ENCODE measurements around the gene C11orf86. TPM values are rescaled to one million over a fixed set of nuclear protein-coding genes. Genes with fewer than 3 reads are reported as not detected.
A peak's percentile ranks its signal among the peaks of the same experiment; 100 is the strongest.

Gene C11orf86
- total RNA-seq, 1 donor from 2014 or later = not detected

- H3K4me3 ChIP-seq (ENCODE audit: low read depth, low read length) = no peak overlapping the region
- TF ChIP-seq, protein P1, sequence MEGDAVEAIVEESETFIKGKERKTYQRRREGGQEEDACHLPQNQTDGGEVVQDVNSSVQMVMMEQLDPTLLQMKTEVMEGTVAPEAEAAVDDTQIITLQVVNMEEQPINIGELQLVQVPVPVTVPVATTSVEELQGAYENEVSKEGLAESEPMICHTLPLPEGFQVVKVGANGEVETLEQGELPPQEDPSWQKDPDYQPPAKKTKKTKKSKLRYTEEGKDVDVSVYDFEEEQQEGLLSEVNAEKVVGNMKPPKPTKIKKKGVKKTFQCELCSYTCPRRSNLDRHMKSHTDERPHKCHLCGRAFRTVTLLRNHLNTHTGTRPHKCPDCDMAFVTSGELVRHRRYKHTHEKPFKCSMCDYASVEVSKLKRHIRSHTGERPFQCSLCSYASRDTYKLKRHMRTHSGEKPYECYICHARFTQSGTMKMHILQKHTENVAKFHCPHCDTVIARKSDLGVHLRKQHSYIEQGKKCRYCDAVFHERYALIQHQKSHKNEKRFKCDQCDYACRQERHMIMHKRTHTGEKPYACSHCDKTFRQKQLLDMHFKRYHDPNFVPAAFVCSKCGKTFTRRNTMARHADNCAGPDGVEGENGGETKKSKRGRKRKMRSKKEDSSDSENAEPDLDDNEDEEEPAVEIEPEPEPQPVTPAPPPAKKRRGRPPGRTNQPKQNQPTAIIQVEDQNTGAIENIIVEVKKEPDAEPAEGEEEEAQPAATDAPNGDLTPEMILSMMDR (conservative IDR thresholded peaks at IDR 0.05; ENCODE audit: low read depth, low read length) = no peak
Observed at GRCh38 chr11:67014343-67014742, 39.2 kb downstream of the C11orf86 start.

GRCh38 chr11:67015048-67015447 is 39.9 kb downstream of the C11orf86 start:
- TF ChIP-seq, protein P1 (conservative IDR thresholded peaks at IDR 0.05; ENCODE audit: low read depth, low read length) = no peak

More at GRCh38 chr11:67014343-67014742, 39.2 kb downstream of the C11orf86 start:
- no peak for DNase-seq (ENCODE audit: low read depth)

DNA sequence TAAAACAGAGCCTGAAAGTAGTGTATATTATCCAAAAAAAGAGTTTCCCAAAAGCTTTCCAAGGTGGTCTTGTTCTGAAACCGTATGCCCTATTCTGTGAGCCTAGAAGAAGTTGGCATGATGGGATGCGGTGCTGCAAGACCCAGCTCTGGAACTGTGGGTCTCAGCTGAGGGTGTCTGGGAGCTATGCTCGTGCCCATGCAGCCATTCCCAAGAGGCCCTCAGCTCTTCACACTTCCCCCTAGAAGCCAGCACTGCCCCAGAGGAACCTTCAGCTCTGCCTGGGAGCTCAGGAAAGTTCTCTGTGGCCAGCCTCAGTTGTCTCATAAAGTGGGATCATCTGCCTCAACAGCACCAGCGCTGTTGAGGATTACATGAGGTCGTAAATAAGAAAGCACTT is 41.4 kb downstream of the C11orf86 start:
- DNase-seq (ENCODE audit: low read depth) = no peak
- no peak overlapping the region for H3K4me3 ChIP-seq (ENCODE audit: low read depth, low read length)
- TF ChIP-seq, protein P1 (conservative IDR thresholded peaks at IDR 0.05; ENCODE audit: low read depth, low read length) = no peak

More at GRCh38 chr11:67015048-67015447, 39.9 kb downstream of the C11orf86 start:
- H3K4me3 ChIP-seq (ENCODE audit: low read depth, low read length) = no peak overlapping the region
- DNase-seq (ENCODE audit: low read depth) = no peak

- H3K4me3 ChIP-seq (ENCODE audit: low read depth, low read length) = no peak overlapping the region
- DNase-seq (ENCODE audit: low read depth) = no peak
- TF ChIP-seq, protein P1 (conservative IDR thresholded peaks at IDR 0.05; ENCODE audit: low read depth, low read length) = no peak
Observed at GRCh38 chr11:67020949-67021348, 45.8 kb downstream of the C11orf86 start.

- DNase-seq (ENCODE audit: low read depth) = peak; percentile 55
- TF ChIP-seq, protein P1 (conservative IDR thresholded peaks at IDR 0.05; ENCODE audit: low read depth, low read length) = no peak
- H3K4me3 ChIP-seq (ENCODE audit: low read depth, low read length) = peak overlapping the region; percentile 56
Observed at GRCh38 chr11:67022341-67022933, 47.3 kb downstream of the C11orf86 start.

- TF ChIP-seq, protein P1 (conservative IDR thresholded peaks at IDR 0.05; ENCODE audit: low read depth, low read length) = no peak
- no peak for DNase-seq (ENCODE audit: low read depth)
- peak within 1 kb of the TSS; percentile 56 for H3K4me3 ChIP-seq (ENCODE audit: low read depth, low read length)
Observed at GRCh38 chr11:67022961-67023956, 48.2 kb downstream of the C11orf86 start, which contains the start of gene SYT12. SYT12 (plus strand) TSS chr11:67023134; CDS start chr11:67030145, 7,011 bp downstream.
